Hepatocyte (in vitro differentiated cells): ENCODE data around the gene IL17REL. TPM values are rescaled to one million over a fixed set of nuclear protein-coding genes. Genes with fewer than 3 reads are reported as not detected.

Experiments
- DNase-seq: peaks from one replicate; pipeline ENCODE4 v3.0.0-alpha.2; 2016; ENCODE audit warnings: low spot score
- H2AFZ ChIP-seq: fragments of 200-600 bp; sonication (generic); 2 replicates; pipeline ENCODE4 v1.6.0; 2016; ENCODE audit warnings: antibody characterized with exemption, mild to moderate bottlenecking
- H3K27ac ChIP-seq: fragments of 200-600 bp; sonication (generic); 2 replicates; pipeline ENCODE4 v1.5.1; 2016; ENCODE audit warnings: mild to moderate bottlenecking
- H3K27me3 ChIP-seq: fragments of 200-600 bp; sonication (generic); 2 replicates; pipeline ENCODE4 v1.6.1; 2016
- H3K36me3 ChIP-seq: fragments of 200-600 bp; sonication (generic); replicated peaks from 2 replicates; pipeline ENCODE4 v1.5.1; 2016; ENCODE audit warnings: low read depth; ENCODE audit not compliant: insufficient read depth
- H3K4me1 ChIP-seq: fragments of 200-600 bp; sonication (generic); 2 replicates; pipeline ENCODE4 v1.5.1; 2016; ENCODE audit warnings: mild to moderate bottlenecking, moderate library complexity; ENCODE audit not compliant: insufficient read depth
- H3K4me2 ChIP-seq: fragments of 200-600 bp; sonication (generic); 2 replicates; pipeline ENCODE4 v1.6.0; 2016
- H3K4me3 ChIP-seq: fragments of 200-600 bp; sonication (generic); 2 replicates; pipeline ENCODE4 v1.5.1; 2016; ENCODE audit warnings: mild to moderate bottlenecking
- H3K79me2 ChIP-seq: fragments of 200-600 bp; sonication (generic); 2 replicates; pipeline ENCODE4 v1.6.0; 2017; ENCODE audit warnings: mild to moderate bottlenecking
- H3K9me2 ChIP-seq: fragments of 200-600 bp; sonication (generic); replicated peaks from 2 replicates; pipeline ENCODE4 v1.6.0; 2017; ENCODE audit warnings: mild to moderate bottlenecking; ENCODE audit not compliant: insufficient read depth
- H3K9me3 ChIP-seq: fragments of 200-600 bp; sonication (generic); 2 replicates; pipeline ENCODE4 v1.5.1; 2016; ENCODE audit warnings: low read depth, mild to moderate bottlenecking
- H4K20me1 ChIP-seq: fragments of 200-600 bp; sonication (generic); 2 replicates; pipeline ENCODE4 v1.6.0; 2016; ENCODE audit warnings: mild to moderate bottlenecking; ENCODE audit not compliant: insufficient read depth, poor library complexity, severe bottlenecking
- CTCF ChIP-seq: fragments of 200-600 bp; sonication (generic); IDR thresholded peaks from 2 replicates; pipeline ENCODE4 v1.5.1; 2016; ENCODE audit warnings: antibody characterized with exemption, mild to moderate bottlenecking; ENCODE audit not compliant: poor library complexity
- EZH2 ChIP-seq: fragments of 200-600 bp; sonication (generic); IDR thresholded peaks from 2 replicates; pipeline ENCODE4 v1.6.1; 2016; ENCODE audit warnings: antibody characterized with exemption, mild to moderate bottlenecking, borderline replicate concordance
- EZH2phosphoT487 ChIP-seq: fragments of 200-600 bp; sonication (generic); IDR thresholded peaks from one replicate; pipeline ENCODE4 v1.6.1; 2018; ENCODE audit warnings: antibody characterized with exemption, mild to moderate bottlenecking, low read depth, moderate library complexity; ENCODE audit not compliant: unreplicated experiment, severe bottlenecking
- WGBS: methylation state at CpG from one replicate; pipeline ENCODE4 v1.1.6; 2016; ENCODE audit warnings: low lambda C conversion rate; ENCODE audit errors: missing lambda C conversion rate; 5-methylcytosine and 5-hydroxymethylcytosine counted together
- polyA plus RNA-seq: library from polyadenylated mRNA; unstranded; fragments of >200 nt; fragmentation: Nextera tagmentation; extraction: Ambion mirVana; gene quantifications from 2 replicates; pipeline ENCODE4 v1.2.1, GENCODE V29; 2016
- total RNA-seq: library from RNA; depleted of rRNA; stranded (reverse); fragments of >200 nt; gene quantifications from 2 replicates; pipeline ENCODE4 v1.2.3, GENCODE V29; 2014

The IL17REL gene
- total and polyA plus RNA-seq, 2 experiments from 2014 or later: not detected

GRCh38 chr22:49971232-49972162 lies 41.1 kb downstream of the IL17REL start:
- Histone ChIP-seq H3K27me3 (no peaks in the 10 kb centered on the region), H2AFZ (peak overlapping the region; percentile 21), H3K79me2 (no peaks in the 10 kb centered on the region), H3K4me3 (peak overlapping the region; percentile 5), H4K20me1 (no peaks in the 10 kb centered on the region), H3K9me2 (no peaks in the 10 kb centered on the region), H3K27ac (peak overlapping the region; percentile 92), H3K9me3 (no peaks in the 10 kb centered on the region), H3K4me1 (peaks cover 31% of the 10 kb centered on the region), H3K4me2 (peak overlapping the region; percentile 75), H3K36me3 (no peaks in the 10 kb centered on the region)
- no peak for TF ChIP-seq EZH2
- TF ChIP-seq EZH2phosphoT487: no peak
- TF ChIP-seq CTCF: no peak
- peak; percentile 91 for DNase-seq
- WGBS: 19% methylated on average over 24 of the region's 81 CpGs

GRCh38 chr22:49970528-49971231 lies 41.9 kb downstream of the IL17REL start:
- Histone ChIP-seq H2AFZ (peak overlapping the region; percentile 21), H3K4me3 (peak overlapping the region; percentile 5), H3K9me2 (no peaks in the 10 kb centered on the region), H3K4me2 (peak overlapping the region; percentile 75), H3K4me1 (peaks cover 39% of the 10 kb centered on the region), H3K36me3 (no peaks in the 10 kb centered on the region), H3K9me3 (no peaks in the 10 kb centered on the region), H3K27me3 (no peaks in the 10 kb centered on the region), H3K79me2 (no peaks in the 10 kb centered on the region), H3K27ac (peak overlapping the region; percentile 92), H4K20me1 (no peaks in the 10 kb centered on the region)
- WGBS: 18% methylated on average over 28 of the region's 32 CpGs
- TF ChIP-seq CTCF (no peak), EZH2 (no peak), EZH2phosphoT487 (no peak)
- DNase-seq: peak; percentile 98

- Histone ChIP-seq H3K4me2 (peak overlapping the region; percentile 19), H3K4me3 (no peak overlapping the region), H2AFZ (no peak overlapping the region), H3K9me2 (no peaks in the 10 kb centered on the region), H3K79me2 (no peaks in the 10 kb centered on the region), H3K9me3 (no peaks in the 10 kb centered on the region), H4K20me1 (peaks cover 6% of the 10 kb centered on the region), H3K36me3 (no peaks in the 10 kb centered on the region), H3K27ac (peak overlapping the region; percentile 73), H3K27me3 (no peaks in the 10 kb centered on the region), H3K4me1 (peaks cover 39% of the 10 kb centered on the region)
- peak; percentile 15 for DNase-seq
- 78% methylated on average over 8 of the region's 8 CpGs for WGBS
- no peak for TF ChIP-seq CTCF
- TF ChIP-seq EZH2phosphoT487: no peak
- no peak for TF ChIP-seq EZH2
These were observed 42.6 kb downstream of the IL17REL start for GRCh38 chr22:49969751-49970527.
